WTC11 (cell line): ENCODE results near the gene MAN1B1. TPM values are rescaled to one million over a fixed set of nuclear protein-coding genes. Genes with fewer than 3 reads are reported as not detected.

Experiments
- ATAC-seq: fragments of 200-7000 bp; cut with Tn5 transposase; 2 replicates; pipeline ENCODE4 v1.10.0; 2021; ENCODE audit warnings: mild to moderate bottlenecking, moderate library complexity
- CTCF ChIA-PET: fragments of 300-600 bp; sonication (Branson Sonifier 250); formaldehyde crosslinking; loops from one replicate; lab custom pipeline; 2021; ENCODE audit warnings: antibody characterized with exemption; lab: Charles Lee
- POLR2A ChIA-PET: fragments of 350-600 bp; sonication (Branson Sonifier 250); formaldehyde crosslinking; loops from one replicate; lab custom pipeline; 2021; ENCODE audit warnings: antibody characterized with exemption; lab: Charles Lee
- DNase-seq: peaks from one replicate; pipeline ENCODE4 v3.0.0; 2021; ENCODE audit warnings: low spot score
- H3K27ac Mint-ChIP-seq: 2 replicates; pipeline ENCODE4 v1.8.0; 2021; ENCODE audit warnings: mixed read lengths
- H3K27me3 Mint-ChIP-seq: 2 replicates; pipeline ENCODE4 v1.8.0; 2021; ENCODE audit warnings: low read depth, mild to moderate bottlenecking, moderate library complexity, mixed read lengths
- H3K36me3 Mint-ChIP-seq: 2 replicates; pipeline ENCODE4 v1.8.0; 2021; ENCODE audit warnings: mixed read lengths
- H3K4me1 Mint-ChIP-seq: 2 replicates; pipeline ENCODE4 v1.8.0; 2022; ENCODE audit warnings: mixed read lengths
- H3K4me3 Mint-ChIP-seq: 2 replicates; pipeline ENCODE4 v1.8.0; 2021; ENCODE audit warnings: mild to moderate bottlenecking, moderate library complexity, mixed read lengths
- H3K9me3 Mint-ChIP-seq: 2 replicates; pipeline ENCODE4 v1.8.0; 2021; ENCODE audit warnings: mixed read lengths
- ATF6 ChIP-seq: sonication (generic); formaldehyde crosslinking; IDR thresholded peaks from 2 replicates; pipeline ENCODE4 v1.8.1; 2023; ENCODE audit warnings: mild to moderate bottlenecking, missing genetic modification reagents
- E2F5 ChIP-seq: sonication (generic); formaldehyde crosslinking; IDR thresholded peaks from 2 replicates; pipeline ENCODE4 v1.8.1; 2022; ENCODE audit warnings: mild to moderate bottlenecking, moderate library complexity, missing genetic modification reagents
- ELF4 ChIP-seq: sonication (generic); formaldehyde crosslinking; IDR thresholded peaks from 2 replicates; pipeline ENCODE4 v1.8.1; 2022; ENCODE audit warnings: low read depth, mild to moderate bottlenecking, moderate library complexity, missing genetic modification reagents
- FOXJ3 ChIP-seq: sonication (generic); formaldehyde crosslinking; IDR thresholded peaks from 2 replicates; pipeline ENCODE4 v1.9.0; 2021; ENCODE audit warnings: missing genetic modification reagents, mild to moderate bottlenecking, borderline replicate concordance
- FOXP1 ChIP-seq: sonication (generic); formaldehyde crosslinking; IDR thresholded peaks from 2 replicates; pipeline ENCODE4 v1.8.0; 2022; ENCODE audit warnings: missing genetic modification reagents, mild to moderate bottlenecking, moderate library complexity, borderline replicate concordance
- JUN ChIP-seq: sonication (generic); formaldehyde crosslinking; IDR thresholded peaks from 2 replicates; pipeline ENCODE4 v1.8.0; 2023; ENCODE audit warnings: mild to moderate bottlenecking, missing genetic modification reagents
- MLX ChIP-seq: sonication (generic); formaldehyde crosslinking; IDR thresholded peaks from 2 replicates; pipeline ENCODE4 v1.8.1; 2023; ENCODE audit warnings: mild to moderate bottlenecking, missing genetic modification reagents, moderate library complexity
- NFE2L1 ChIP-seq: sonication (generic); formaldehyde crosslinking; IDR thresholded peaks from 2 replicates; pipeline ENCODE4 v1.8.1; 2023; ENCODE audit warnings: missing genetic modification reagents
- NR3C1 ChIP-seq: sonication (generic); formaldehyde crosslinking; conservative IDR thresholded peaks from 2 replicates; pipeline ENCODE4 v1.8.1; 2023; ENCODE audit warnings: low read depth, mild to moderate bottlenecking, missing genetic modification reagents
- OVOL2 ChIP-seq: fragments of 250-450 bp; sonication (Bioruptor Pico); IDR thresholded peaks from 2 replicates; pipeline ENCODE4 v1.9.0; 2021; ENCODE audit warnings: mild to moderate bottlenecking, borderline replicate concordance
- PRDM15 ChIP-seq: sonication (generic); formaldehyde crosslinking; IDR thresholded peaks from 2 replicates; pipeline ENCODE4 v1.8.0; 2022; ENCODE audit warnings: missing genetic modification reagents
- TEAD1 ChIP-seq: sonication (generic); formaldehyde crosslinking; IDR thresholded peaks from 2 replicates; pipeline ENCODE4 v1.8.0; 2022; ENCODE audit warnings: mild to moderate bottlenecking, missing genetic modification reagents
- USF1 ChIP-seq: sonication (generic); formaldehyde crosslinking; IDR thresholded peaks from 2 replicates; pipeline ENCODE4 v1.8.0; 2022; ENCODE audit warnings: mild to moderate bottlenecking, missing genetic modification reagents
- ZNF219 ChIP-seq: sonication (generic); formaldehyde crosslinking; IDR thresholded peaks from 2 replicates; pipeline ENCODE4 v1.8.0; 2023; ENCODE audit warnings: missing genetic modification reagents, mild to moderate bottlenecking, borderline replicate concordance
- ZNF281 ChIP-seq: sonication (generic); formaldehyde crosslinking; IDR thresholded peaks from 2 replicates; pipeline ENCODE4 v1.8.0; 2023; ENCODE audit warnings: mild to moderate bottlenecking, missing genetic modification reagents
- ZNF416 ChIP-seq: fragments of 250-450 bp; sonication (Bioruptor Pico); IDR thresholded peaks from 2 replicates; pipeline ENCODE4 v1.9.0; 2021; ENCODE audit warnings: mild to moderate bottlenecking, inconsistent platforms
- total RNA-seq: library from RNA; stranded (reverse); gene quantifications from 3 replicates; pipeline ENCODE4 v1.2.3, GENCODE V29; 2021

MAN1B1 gene
- total RNA-seq, 1 experiment from 2014 or later = 57.1 TPM

GRCh38 chr9:137114220-137114612 lies 27.4 kb downstream of the MAN1B1 start:
- H3K9me3 Mint-ChIP-seq = peaks cover 4% of the 10 kb centered on the region

GRCh38 chr9:137114613-137115393 lies 28.0 kb downstream of the MAN1B1 start, which contains the start of gene DPP7:
DPP7 (minus strand) TSS chr9:137114733; CDS start chr9:137114713, 20 bp downstream.
- Mint-ChIP-seq H3K4me3 (peak within 1 kb of the TSS; percentile 52), H3K4me1 (no peaks in the 10 kb centered on the region)
- DNase-seq = no peak
- no peak for TF ChIP-seq ZNF281 (CRISPR knock-in tag)
- no peak for TF ChIP-seq MLX (CRISPR knock-in tag)
- no peak for TF ChIP-seq ATF6
- no peak for TF ChIP-seq OVOL2
- TF ChIP-seq NFE2L1 (CRISPR knock-in tag) = no peak
- TF ChIP-seq ELF4 (CRISPR knock-in tag) = no peak
- 0 out of 2 replicates have a peak, but pooled peaks have one; percentile 12 for TF ChIP-seq JUN (CRISPR knock-in tag)
- no peak for TF ChIP-seq ZNF219 (CRISPR knock-in tag)
- no peak for TF ChIP-seq TEAD1 (CRISPR knock-in tag)
- TF ChIP-seq NR3C1 (CRISPR knock-in tag) = no peak
- TF ChIP-seq PRDM15 (CRISPR knock-in tag) = no peak
- no peak for TF ChIP-seq FOXP1
- TF ChIP-seq FOXJ3 = no peak
- TF ChIP-seq ZNF416 (CRISPR knock-in tag) = no peak
- TF ChIP-seq USF1 (CRISPR knock-in tag) = peak; percentile 79

More at GRCh38 chr9:137114220-137114612, 27.4 kb downstream of the MAN1B1 start:
- no peak for TF ChIP-seq E2F5 (CRISPR knock-in tag)
- TF ChIP-seq, all 79 proteins: peak for 0
- no peak overlapping the region for H3K27ac Mint-ChIP-seq
- DNase-seq (no peak), ATAC-seq (no peak; the same call in 1 of the 2 replicates)
- ChIA-PET CTCF (interaction anchor here (0.5 to 2.0 kb wide), 10 partner anchors 15 to 124 kb away, joined by 3 to 12 read pairs (median 7); partner anchors contain the start of genes NPDC1 and RNF224), POLR2A (interaction anchor here (0.5 to 1.4 kb wide), 3 partner anchors 44 to 122 kb away, joined by 3 to 5 read pairs (median 4); partner anchors contain the start of gene SAPCD2)
- no peaks in the 10 kb centered on the region for H3K36me3 Mint-ChIP-seq
- H3K4me1 Mint-ChIP-seq = no peaks in the 10 kb centered on the region
- H3K27me3 Mint-ChIP-seq = peaks cover 29% of the 10 kb centered on the region
- 0 out of 2 replicates have a peak overlapping the region, but pooled peaks have one; percentile 29 for H3K4me3 Mint-ChIP-seq

More at GRCh38 chr9:137114613-137115393, 28.0 kb downstream of the MAN1B1 start, which contains the start of gene DPP7:
- Mint-ChIP-seq H3K27me3 (peaks cover 29% of the 10 kb centered on the region), H3K9me3 (peaks cover 8% of the 10 kb centered on the region), H3K27ac (no peak within 1 kb of the TSS), H3K36me3 (no peaks in the 10 kb centered on the region)
- ChIA-PET POLR2A (interaction anchor here (0.5 to 0.9 kb wide), 3 partner anchors 111 to 338 kb away, joined by 3 to 4 read pairs (median 3); no protein-coding TSS in a partner anchor), CTCF (interaction anchor here (0.5 to 1.9 kb wide), 13 partner anchors 15 to 122 kb away, joined by 3 to 12 read pairs (median 7); partner anchors contain the start of genes MAN1B1, NPDC1 and RNF224)
- peak; percentile 21 for ATAC-seq
